Raji (cell line): ENCODE data around the gene ZNF625.

Experiments used
- POLR2A ChIP-seq: IDR thresholded peaks from 2 replicates; pipeline ENCODE4 v1.6.1; 2011; ENCODE audit warnings: low read depth, low read length, control low read depth; ENCODE audit not compliant: insufficient read depth

ZNF625 gene

GRCh38 chr19:12156223-12157058, at the start of gene ZNF625:
TSS of gene ZNF625 (minus strand) at chr19:12156734. CDS start at chr19:12156558, 176 bp downstream.
- no peak for TF ChIP-seq POLR2A

GRCh38 chr19:12205296-12205695, 48.8 kb upstream of the ZNF625 start:
- no peak for TF ChIP-seq POLR2A

- no peak for TF ChIP-seq POLR2A
Measured at GRCh38 chr19:12202250-12202649, 45.7 kb upstream of the ZNF625 start.

GRCh38 chr19:12199757-12200419, 43.4 kb upstream of the ZNF625 start:
- no peak for TF ChIP-seq POLR2A

- no peak for TF ChIP-seq POLR2A
Measured at GRCh38 chr19:12198136-12198535, 41.6 kb upstream of the ZNF625 start.

GRCh38 chr19:12194827-12195731, 38.5 kb upstream of the ZNF625 start:
- TF ChIP-seq POLR2A = no peak

- no peak for TF ChIP-seq POLR2A
Measured at GRCh38 chr19:12187625-12188024, 31.1 kb upstream of the ZNF625 start.

- no peak for TF ChIP-seq POLR2A
Measured at GRCh38 chr19:12180377-12180776, 23.8 kb upstream of the ZNF625 start.

- no peak for TF ChIP-seq POLR2A
Measured at GRCh38 chr19:12166626-12167025, 10.1 kb upstream of the ZNF625 start.

- TF ChIP-seq POLR2A = no peak
Measured at GRCh38 chr19:12163826-12164225, 7.3 kb upstream of the ZNF625 start.

- peak; percentile 68 for TF ChIP-seq POLR2A
Measured at GRCh38 chr19:12162882-12163806, 6.6 kb upstream of the ZNF625 start, which contains the start of gene ZNF136. TSS of gene ZNF136 (plus strand) at chr19:12163096. CDS start at chr19:12163204, 108 bp downstream.

- TF ChIP-seq POLR2A = no peak
Measured at GRCh38 chr19:12162513-12162881, 6.0 kb upstream of the ZNF625 start.

GRCh38 chr19:12159773-12160414, 3.4 kb upstream of the ZNF625 start:
- no peak for TF ChIP-seq POLR2A
